ENCODE measurements around the gene INPP5E.
A peak's percentile ranks its signal among the peaks of the same experiment; 100 is the strongest.
"Not testable (repeated sequence)": the region's sequence is repeated elsewhere in the genome, so short reads cannot be mapped to it uniquely, and the experiment has no call there.

Gene INPP5E

GRCh38 chr9:136410500-136411287 is 29.0 kb downstream of the INPP5E start, which contains the start of the genes ENTR1 and PMPCA:
Gene ENTR1 (minus strand): TSS chr9:136410614. CDS start chr9:136410397, 217 bp downstream.
Gene PMPCA (plus strand): TSS chr9:136410658. CDS start chr9:136410669, 11 bp downstream.
- peaks cover 0 to 29% (median 24%) of the 10 kb centered on the region in 4 donors for H3K4me1 ChIP-seq
- TF ChIP-seq CTCF (IDR thresholded peaks at IDR 0.05): no peak
- DNase-seq: peak; percentile 90 to 94
- H3K4me3 ChIP-seq: peak within 1 kb of the TSS; percentile 69 to 84
- peaks cover 31 to 55% (median 48%) of the 10 kb centered on the region in 3 donors for H3K36me3 ChIP-seq
- intact Hi-C loops (cut with DNase I; ENCODE audit: low total_unique reads): no loop called here
- H3K9me3 ChIP-seq: no peaks in the 10 kb centered on the region
- peak within 1 kb of the TSS; percentile 79 to 87 for H3K27ac ChIP-seq
- H3K27me3 ChIP-seq: no peaks in the 10 kb centered on the region

GRCh38 chr9:136409557-136410455 is 29.8 kb downstream of the INPP5E start:
- H3K9me3 ChIP-seq: no peaks in the 10 kb centered on the region
- no peak for TF ChIP-seq CTCF (IDR thresholded peaks at IDR 0.05)
- H3K4me3 ChIP-seq: peak overlapping the region; percentile 69 to 84
- H3K27ac ChIP-seq: peak overlapping the region; percentile 79 to 87
- no peak for DNase-seq
- intact Hi-C loops (cut with DNase I; ENCODE audit: low total_unique reads): no loop called here
- peaks cover 38 to 55% (median 48%) of the 10 kb centered on the region in 3 donors for H3K36me3 ChIP-seq
- H3K27me3 ChIP-seq: no peaks in the 10 kb centered on the region
- H3K4me1 ChIP-seq: peaks cover 0 to 29% (median 24%) of the 10 kb centered on the region in 4 donors

- peaks cover 0 to 28% (median 24%) of the 10 kb centered on the region in 4 donors for H3K4me1 ChIP-seq
- H3K27me3 ChIP-seq: no peaks in the 10 kb centered on the region
- H3K36me3 ChIP-seq: peaks cover 23 to 53% (median 46%) of the 10 kb centered on the region in 3 donors
- no peak for DNase-seq
- H3K4me3 ChIP-seq: no peak overlapping the region
- no peak overlapping the region for H3K27ac ChIP-seq
- H3K9me3 ChIP-seq: no peaks in the 10 kb centered on the region
- TF ChIP-seq CTCF (IDR thresholded peaks at IDR 0.05): no peak
- intact Hi-C loops (cut with DNase I; ENCODE audit: low total_unique reads): no loop called here
These were observed 31.7 kb downstream of the INPP5E start for GRCh38 chr9:136407911-136408310.

- DNase-seq; H3K27me3 ChIP-seq; intact Hi-C loops (cut with DNase I; ENCODE audit: low total_unique reads); H3K27ac ChIP-seq; H3K9me3 ChIP-seq; H3K4me3 ChIP-seq: not testable (repeated sequence)
- Histone ChIP-seq H3K36me3 (peaks cover 19 to 56% (median 44%) of the 10 kb centered on the region in 3 donors), H3K4me1 (peaks cover 0 to 26% (median 22%) of the 10 kb centered on the region in 4 donors)
These were observed 32.6 kb downstream of the INPP5E start for GRCh38 chr9:136407061-136407460.

- intact Hi-C loops (cut with DNase I; ENCODE audit: low total_unique reads); H3K27ac ChIP-seq; DNase-seq; H3K4me3 ChIP-seq; H3K9me3 ChIP-seq; H3K27me3 ChIP-seq: not testable (repeated sequence)
- peaks cover 19 to 60% (median 44%) of the 10 kb centered on the region in 3 donors for H3K36me3 ChIP-seq
- H3K4me1 ChIP-seq: peaks cover 0 to 15% (median 12%) of the 10 kb centered on the region in 4 donors
These were observed 33.7 kb downstream of the INPP5E start for GRCh38 chr9:136405904-136406303.

GRCh38 chr9:136405481-136405880 is 34.2 kb downstream of the INPP5E start:
- Histone ChIP-seq H3K4me1 (peaks cover 0 to 16% (median 14%) of the 10 kb centered on the region in 4 donors), H3K4me3 (no peak overlapping the region), H3K27ac (no peak overlapping the region), H3K27me3 (no peaks in the 10 kb centered on the region), H3K9me3 (no peaks in the 10 kb centered on the region), H3K36me3 (peaks cover 19 to 60% (median 44%) of the 10 kb centered on the region in 3 donors)
- intact Hi-C loops (cut with DNase I; ENCODE audit: low total_unique reads): no loop called here
- DNase-seq: no peak
- no peak for TF ChIP-seq CTCF (IDR thresholded peaks at IDR 0.05)
